PC-3 (cell line): ENCODE data around the gene PPM1L. TPM values are rescaled to one million over a fixed set of nuclear protein-coding genes. Genes with fewer than 3 reads are reported as not detected.

ENCODE experiments used
- ATAC-seq: fragments of 200-7000 bp; cut with Tn5 transposase; 2 replicates; pipeline ENCODE4 v1.9.1; 2020; ENCODE audit warnings: mild to moderate bottlenecking, moderate library complexity
- BruUV-seq: library from RNA; stranded (reverse); fragments of 400-500 nt; replicated peaks from 2 replicates; lab custom pipeline; 2021; lab: Mats Ljungman, UMichigan
- CTCF ChIA-PET: fragments of 300-600 bp; sonication (Branson Sonifier 250); formaldehyde crosslinking; loops from one replicate; lab custom pipeline; 2022; ENCODE audit warnings: antibody characterized with exemption; lab: Charles Lee
- POLR2A ChIA-PET: fragments of 300-600 bp; sonication (Branson Sonifier 250); formaldehyde crosslinking; loops from one replicate; lab custom pipeline; 2022; ENCODE audit warnings: antibody characterized with exemption; ENCODE audit not compliant: unreplicated experiment; lab: Charles Lee
- DNase-seq: peaks from one replicate; pipeline ENCODE4 v3.0.0-alpha.2; 2015
- H2AFZ ChIP-seq: fragments of 300-600 bp; sonication (generic); 2 replicates; pipeline ENCODE4 v1.6.0; 2016; ENCODE audit warnings: antibody characterized with exemption, low read length
- H3F3A ChIP-seq: fragments of 300-600 bp; sonication (generic); one replicate; pipeline ENCODE4 v1.6.0; 2017; ENCODE audit warnings: antibody characterized with exemption, low read length, control low read depth, mild to moderate bottlenecking; ENCODE audit not compliant: unreplicated experiment
- H3K27ac ChIP-seq: fragments of 300-600 bp; sonication (generic); 2 replicates; pipeline ENCODE4 v1.5.1; 2016; ENCODE audit warnings: mild to moderate bottlenecking, low read length
- H3K27me3 ChIP-seq: fragments of 300-600 bp; sonication (generic); 2 replicates; pipeline ENCODE4 v1.6.1; 2016; ENCODE audit warnings: low read length, mixed read lengths
- H3K36me3 ChIP-seq: fragments of 300-600 bp; sonication (generic); 2 replicates; pipeline ENCODE4 v1.6.1; 2016; ENCODE audit warnings: low read depth, mixed run types, low read length, mixed read lengths
- H3K4me1 ChIP-seq: fragments of 300-600 bp; sonication (generic); 2 replicates; pipeline ENCODE4 v1.5.1; 2016; ENCODE audit warnings: low read length; ENCODE audit not compliant: insufficient read depth
- H3K4me2 ChIP-seq: fragments of 300-600 bp; sonication (generic); 2 replicates; pipeline ENCODE4 v1.6.0; 2016; ENCODE audit warnings: low read length
- H3K4me3 ChIP-seq: fragments of 300-600 bp; sonication (generic); 2 replicates; pipeline ENCODE4 v1.5.1; 2016; ENCODE audit warnings: mild to moderate bottlenecking, low read length, mixed read lengths
- H3K79me2 ChIP-seq: fragments of 300-600 bp; sonication (generic); 2 replicates; pipeline ENCODE4 v1.6.1; 2017; ENCODE audit warnings: low read length, mixed read lengths
- H3K9ac ChIP-seq: fragments of 300-600 bp; sonication (generic); 2 replicates; pipeline ENCODE4 v1.6.0; 2016; ENCODE audit warnings: mild to moderate bottlenecking, low read length
- H3K9me2 ChIP-seq: fragments of 300-600 bp; sonication (generic); replicated peaks from 2 replicates; pipeline ENCODE4 v1.6.1; 2016; ENCODE audit warnings: mixed run types, low read length, mixed read lengths
- H3K9me3 ChIP-seq: fragments of 300-600 bp; sonication (generic); 2 replicates; pipeline ENCODE4 v1.6.1; 2016; ENCODE audit warnings: low read length, mixed read lengths
- H4K20me1 ChIP-seq: fragments of 300-600 bp; sonication (generic); 2 replicates; pipeline ENCODE4 v1.6.1; 2016; ENCODE audit warnings: low read length, mixed read lengths
- CTCF ChIP-seq: fragments of 300-600 bp; sonication (generic); conservative IDR thresholded peaks from 2 replicates; pipeline ENCODE4 v1.5.1; 2017; ENCODE audit warnings: antibody characterized with exemption, low read depth, mild to moderate bottlenecking, low read length
- EZH2 ChIP-seq: fragments of 300-600 bp; sonication (generic); IDR thresholded peaks from one replicate; pipeline ENCODE4 v1.6.1; 2017; ENCODE audit warnings: antibody characterized with exemption, mild to moderate bottlenecking, low read length; ENCODE audit not compliant: unreplicated experiment
- EZH2phosphoT487 ChIP-seq: fragments of 300-600 bp; sonication (generic); IDR thresholded peaks from 2 replicates; pipeline ENCODE4 v1.6.1; 2018; ENCODE audit warnings: mild to moderate bottlenecking, antibody characterized with exemption, low read length, borderline replicate concordance
- intact Hi-C: fragments of 100-400 bp; cut with micrococcal nuclease; formaldehyde crosslinking; loops from 2 replicates; pipeline ENCODE4 v1.9.0; 2023
- total RNA-seq: library from RNA; depleted of rRNA; stranded (reverse); fragments of >200 nt; gene quantifications from 2 replicates; pipeline ENCODE4 v1.2.3, GENCODE V29; 2014

The PPM1L gene
- total RNA-seq, 1 experiment from 2014 or later = 7.0 TPM

- no peaks in the 10 kb centered on the region for H3K79me2 ChIP-seq
- ATAC-seq (no peak), DNase-seq (no peak)
- TF ChIP-seq CTCF (no peak), EZH2phosphoT487 (no peak), EZH2 (no peak)
- H3K36me3 ChIP-seq = no peaks in the 10 kb centered on the region
- intact Hi-C loops = no loop called here
- H3K27me3 ChIP-seq = no peaks in the 10 kb centered on the region
- no peaks in the 10 kb centered on the region for H3F3A ChIP-seq
- H3K4me2 ChIP-seq = no peak overlapping the region
- H3K9me2 ChIP-seq = no peaks in the 10 kb centered on the region
- H3K4me1 ChIP-seq = no peaks in the 10 kb centered on the region
- BruUV-seq = no TSS peak
- ChIA-PET POLR2A (no interaction called here), CTCF (no interaction called here)
- no peak overlapping the region for H2AFZ ChIP-seq
- H3K9ac ChIP-seq = no peak overlapping the region
- H3K27ac ChIP-seq = no peak overlapping the region
- H4K20me1 ChIP-seq = no peaks in the 10 kb centered on the region
- H3K4me3 ChIP-seq = no peak overlapping the region
- H3K9me3 ChIP-seq = no peaks in the 10 kb centered on the region
Measured at GRCh38 chr3:160811237-160811548, 55.2 kb downstream of the PPM1L start.

DNA sequence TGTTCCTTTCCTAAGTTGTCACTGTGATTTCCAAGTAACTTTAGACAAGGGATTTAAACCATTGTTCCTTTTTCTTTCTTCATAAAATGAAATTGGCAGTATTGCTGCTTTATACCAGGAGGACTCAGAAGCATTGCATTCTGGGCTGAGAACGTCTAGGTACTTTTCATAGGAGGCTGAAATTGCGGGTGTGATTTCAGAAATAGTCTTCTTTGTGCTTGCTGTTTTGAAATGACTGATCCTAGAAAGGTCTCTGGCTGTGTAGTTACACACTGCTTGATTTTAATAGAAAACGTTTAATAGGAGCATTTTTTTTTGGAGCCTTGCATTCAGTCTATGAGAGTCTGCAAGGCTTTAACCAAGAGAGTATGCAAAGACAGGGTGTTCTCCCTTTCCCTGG lies 56.3 kb downstream of the PPM1L start:
- Histone ChIP-seq H3F3A (no peaks in the 10 kb centered on the region), H3K36me3 (no peaks in the 10 kb centered on the region), H3K4me3 (no peak overlapping the region), H3K27me3 (no peaks in the 10 kb centered on the region), H3K79me2 (no peaks in the 10 kb centered on the region), H3K4me2 (no peak overlapping the region), H3K4me1 (no peaks in the 10 kb centered on the region), H3K27ac (no peak overlapping the region), H3K9me2 (no peaks in the 10 kb centered on the region), H3K9me3 (no peaks in the 10 kb centered on the region), H4K20me1 (no peaks in the 10 kb centered on the region), H3K9ac (no peak overlapping the region), H2AFZ (no peak overlapping the region)
- ATAC-seq (no peak), DNase-seq (no peak)
- BruUV-seq = no TSS peak
- TF ChIP-seq EZH2 = no peak
- TF ChIP-seq EZH2phosphoT487 = no peak
- no peak for TF ChIP-seq CTCF
- intact Hi-C loops = no loop called here
- ChIA-PET POLR2A (no interaction called here), CTCF (no interaction called here)

DNA sequence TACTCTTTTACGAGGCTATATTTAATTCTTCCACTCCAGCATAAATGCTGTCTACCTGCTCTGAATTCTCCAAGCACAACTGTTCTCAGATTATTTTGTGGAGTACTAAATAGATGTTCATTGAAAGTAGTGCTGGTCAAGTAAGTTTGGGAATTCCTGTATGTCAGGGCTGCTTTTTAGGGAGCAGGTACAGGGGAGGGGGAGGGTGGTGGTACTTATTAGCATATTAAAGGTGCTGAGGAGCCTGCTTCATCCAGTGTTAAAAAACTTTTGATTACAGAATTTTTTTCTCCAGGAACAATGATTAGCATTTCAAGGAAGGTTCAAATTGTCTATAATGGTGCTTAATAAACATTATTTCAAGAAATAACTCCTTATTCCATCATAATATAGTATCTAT lies 59.2 kb downstream of the PPM1L start:
- ChIA-PET POLR2A (no interaction called here), CTCF (no interaction called here)
- no TSS peak for BruUV-seq
- Histone ChIP-seq H3K4me2 (no peak overlapping the region), H3K79me2 (no peaks in the 10 kb centered on the region), H3K4me1 (no peaks in the 10 kb centered on the region), H3K9me2 (no peaks in the 10 kb centered on the region), H3K36me3 (no peaks in the 10 kb centered on the region), H3K4me3 (no peak overlapping the region), H4K20me1 (no peaks in the 10 kb centered on the region), H3K27ac (no peak overlapping the region), H2AFZ (no peak overlapping the region), H3K27me3 (no peaks in the 10 kb centered on the region), H3F3A (no peaks in the 10 kb centered on the region), H3K9me3 (no peaks in the 10 kb centered on the region), H3K9ac (no peak overlapping the region)
- intact Hi-C loops = no loop called here
- TF ChIP-seq EZH2phosphoT487 = no peak
- TF ChIP-seq CTCF = no peak
- TF ChIP-seq EZH2 = no peak
- ATAC-seq = no peak
- no peak for DNase-seq
